Measurements from ENCODE around the gene ZNF35.

The ZNF35 gene

GRCh38 chr3:44687898-44688297, 39.4 kb downstream of the ZNF35 start:
- Histone ChIP-seq H3K27me3 (ENCODE audit: insufficient read depth, low read depth, severe bottlenecking) (peaks cover 18% of the 10 kb centered on the region), H3K27ac (no peak overlapping the region), H3K4me3 (ENCODE audit: low read depth, low read length) (no peak overlapping the region), H3K36me3 (peaks cover 9% of the 10 kb centered on the region), H3K9me3 (ENCODE audit: severe bottlenecking) (peaks cover 3% of the 10 kb centered on the region)
- no peak for DNase-seq
- TF ChIP-seq CTCF (IDR thresholded peaks at IDR 0.05; ENCODE audit: low read depth, low read length), result no peak
